ENCODE measurements around the gene ELF4. TPM values are rescaled to one million over a fixed set of nuclear protein-coding genes. Genes with fewer than 3 reads are reported as not detected.
A peak's percentile ranks its signal among the peaks of the same experiment; 100 is the strongest.

ELF4 gene
- total RNA-seq, 1 donor from 2014 or later = 26.6 TPM

DNA sequence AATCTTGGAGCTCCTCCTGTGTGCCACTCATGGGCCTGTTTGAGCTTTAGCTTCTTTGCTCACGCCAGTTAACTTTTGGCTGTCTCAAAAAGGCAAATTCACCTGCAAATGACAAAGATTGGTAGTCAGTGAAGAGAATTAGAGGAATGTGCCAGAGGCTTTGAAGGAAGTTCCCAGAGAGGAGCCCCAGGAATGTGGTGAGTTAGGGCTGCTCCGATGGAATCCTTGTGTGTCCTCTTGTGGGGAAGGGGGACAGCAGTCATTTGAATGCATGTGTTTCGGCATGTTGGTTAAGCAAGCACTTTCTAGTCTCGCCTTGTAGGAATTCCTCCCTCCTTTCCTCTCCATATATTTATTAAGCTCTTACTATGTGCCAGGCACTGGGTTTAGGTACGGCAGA is 62.9 kb downstream of the ELF4 start:
- Mint-ChIP-seq H3K27ac (no peak overlapping the region), H3K36me3 (ENCODE audit: low read depth) (peaks cover 3% of the 10 kb centered on the region), H3K9me3 (no peaks in the 10 kb centered on the region), H3K4me1 (ENCODE audit: low read depth) (no peaks in the 10 kb centered on the region), H3K4me3 (no peak overlapping the region), H3K27me3 (ENCODE audit: insufficient read depth) (no peaks in the 10 kb centered on the region)
- intact Hi-C loops (cut with micrococcal nuclease) = no loop called here
- DNase-seq (ENCODE audit: low spot score) = no peak

DNA sequence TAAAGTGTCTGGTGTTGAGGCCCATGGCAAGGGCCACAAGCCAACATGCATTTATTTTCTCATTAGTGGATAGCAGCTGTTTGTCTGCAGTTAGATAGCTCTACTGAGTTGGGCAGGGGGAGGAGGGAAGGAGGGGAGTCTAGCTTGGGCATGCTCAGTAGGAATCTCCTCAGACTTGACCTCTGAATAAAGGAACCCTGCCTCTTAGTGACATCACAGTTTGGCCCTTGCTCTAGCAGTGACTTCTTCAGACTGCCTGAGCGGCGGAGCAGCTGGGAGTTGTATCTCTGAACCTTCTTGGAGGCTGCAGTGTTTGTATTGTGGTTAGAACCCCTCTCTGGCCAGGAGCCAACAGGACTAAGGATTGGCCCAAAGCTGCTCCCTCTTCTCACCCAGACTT is 70.5 kb downstream of the ELF4 start:
- no peak for DNase-seq (ENCODE audit: low spot score)
- H3K27ac Mint-ChIP-seq = no peak overlapping the region
- H3K36me3 Mint-ChIP-seq (ENCODE audit: low read depth) = no peaks in the 10 kb centered on the region
- no peaks in the 10 kb centered on the region for H3K27me3 Mint-ChIP-seq (ENCODE audit: insufficient read depth)
- intact Hi-C loops (cut with micrococcal nuclease) = no loop called here
- no peaks in the 10 kb centered on the region for H3K4me1 Mint-ChIP-seq (ENCODE audit: low read depth)
- no peak overlapping the region for H3K4me3 Mint-ChIP-seq
- H3K9me3 Mint-ChIP-seq = no peaks in the 10 kb centered on the region

DNA sequence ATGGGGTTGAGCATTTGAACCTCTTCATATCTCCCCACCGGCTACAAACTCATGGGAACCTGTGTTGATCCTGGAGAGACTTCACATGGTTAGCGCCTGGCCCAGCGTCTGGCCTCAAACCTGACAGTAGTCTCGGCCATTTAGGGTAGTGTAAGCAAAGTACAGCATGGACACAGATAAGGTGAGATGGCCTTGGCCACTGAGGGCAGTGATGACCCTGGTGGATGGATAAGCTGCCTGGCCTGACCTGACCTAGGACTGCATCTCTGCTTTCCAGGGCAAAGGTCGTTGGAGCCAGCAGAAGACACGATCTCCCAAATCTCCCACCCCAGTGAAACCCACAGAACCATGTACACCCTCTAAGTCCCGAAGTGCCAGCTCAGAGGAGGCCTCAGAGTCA is 76.1 kb downstream of the ELF4 start:
- Mint-ChIP-seq H3K4me3 (no peak overlapping the region), H3K27ac (no peak overlapping the region), H3K4me1 (ENCODE audit: low read depth) (no peaks in the 10 kb centered on the region), H3K9me3 (no peaks in the 10 kb centered on the region), H3K27me3 (ENCODE audit: insufficient read depth) (no peaks in the 10 kb centered on the region), H3K36me3 (ENCODE audit: low read depth) (peaks cover 3% of the 10 kb centered on the region)
- intact Hi-C loops (cut with micrococcal nuclease) = no loop called here
- DNase-seq (ENCODE audit: low spot score) = no peak

- Mint-ChIP-seq H3K27ac (no peak overlapping the region), H3K27me3 (ENCODE audit: insufficient read depth) (no peaks in the 10 kb centered on the region), H3K4me3 (no peak overlapping the region), H3K9me3 (no peaks in the 10 kb centered on the region), H3K4me1 (ENCODE audit: low read depth) (peaks cover 4% of the 10 kb centered on the region), H3K36me3 (ENCODE audit: low read depth) (peaks cover 5% of the 10 kb centered on the region)
- intact Hi-C loops (cut with micrococcal nuclease) = no loop called here
- no peak for DNase-seq (ENCODE audit: low spot score)
Observed at GRCh38 chrX:130032552-130032951, 77.7 kb downstream of the ELF4 start.

DNA sequence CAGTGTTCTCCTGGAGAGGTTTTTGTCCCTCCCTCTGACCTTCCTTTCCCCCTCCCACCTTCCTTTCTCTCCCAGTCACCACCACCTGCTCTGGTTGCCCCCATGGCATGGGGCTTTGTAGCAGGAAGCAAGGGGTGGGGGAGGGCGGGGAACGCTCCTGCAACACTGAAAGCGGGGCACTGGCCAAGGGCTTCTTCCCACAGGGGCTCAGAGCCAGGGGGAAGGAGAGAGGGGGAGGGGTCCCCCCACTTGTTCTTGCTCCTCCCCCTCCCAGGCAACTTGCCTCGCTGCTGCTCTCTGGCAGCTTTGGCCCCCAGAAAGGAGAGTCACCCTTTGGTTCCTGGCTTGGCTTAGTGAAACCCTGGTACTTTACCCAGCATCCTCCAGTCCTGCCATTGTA is 79.5 kb downstream of the ELF4 start:
- Mint-ChIP-seq H3K9me3 (no peaks in the 10 kb centered on the region), H3K4me3 (no peak overlapping the region), H3K4me1 (ENCODE audit: low read depth) (peaks cover 4% of the 10 kb centered on the region), H3K27ac (no peak overlapping the region), H3K27me3 (ENCODE audit: insufficient read depth) (no peaks in the 10 kb centered on the region), H3K36me3 (ENCODE audit: low read depth) (peaks cover 7% of the 10 kb centered on the region)
- intact Hi-C loops (cut with micrococcal nuclease) = no loop called here
- DNase-seq (ENCODE audit: low spot score) = no peak

- Mint-ChIP-seq H3K4me3 (no peak overlapping the region), H3K36me3 (ENCODE audit: low read depth) (peaks cover 17% of the 10 kb centered on the region), H3K27ac (peak overlapping the region; percentile 18), H3K9me3 (no peaks in the 10 kb centered on the region), H3K27me3 (ENCODE audit: insufficient read depth) (no peaks in the 10 kb centered on the region), H3K4me1 (ENCODE audit: low read depth) (peaks cover 14% of the 10 kb centered on the region)
- peak; percentile 1 for DNase-seq (ENCODE audit: low spot score)
- intact Hi-C loops (cut with micrococcal nuclease) = loop anchor here (1.0 kb wide), 3 partner anchors 46 to 421 kb away; partner anchors contain the start of gene BCORL1
Observed at GRCh38 chrX:130028196-130028595, 82.1 kb downstream of the ELF4 start.

DNA sequence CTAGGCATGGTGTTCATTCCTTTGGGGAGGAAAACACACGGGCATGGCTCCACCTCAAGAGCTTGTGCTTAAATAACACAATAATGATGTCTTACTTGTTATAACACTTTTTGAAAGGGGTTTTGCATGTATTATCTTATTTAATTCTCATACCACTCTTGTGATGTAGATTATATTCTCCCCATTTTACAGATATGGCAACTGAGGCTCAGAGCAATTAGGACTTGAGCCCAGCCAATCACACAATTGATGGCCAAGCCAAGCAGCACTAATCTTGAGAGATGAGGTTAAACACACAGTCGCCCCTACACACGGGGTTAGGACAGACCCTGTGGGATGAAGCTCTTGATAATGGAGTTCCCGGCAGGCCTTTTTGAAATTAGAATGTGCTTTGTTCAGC is 82.7 kb downstream of the ELF4 start:
- Mint-ChIP-seq H3K27me3 (ENCODE audit: insufficient read depth) (no peaks in the 10 kb centered on the region), H3K4me1 (ENCODE audit: low read depth) (peaks cover 14% of the 10 kb centered on the region), H3K27ac (no peak overlapping the region), H3K36me3 (ENCODE audit: low read depth) (peaks cover 20% of the 10 kb centered on the region), H3K4me3 (no peak overlapping the region), H3K9me3 (no peaks in the 10 kb centered on the region)
- no peak for DNase-seq (ENCODE audit: low spot score)
- intact Hi-C loops (cut with micrococcal nuclease) = no loop called here

- no peaks in the 10 kb centered on the region for H3K9me3 Mint-ChIP-seq
- intact Hi-C loops (cut with micrococcal nuclease) = no loop called here
- DNase-seq (ENCODE audit: low spot score) = no peak
- H3K27me3 Mint-ChIP-seq (ENCODE audit: insufficient read depth) = no peaks in the 10 kb centered on the region
- peaks cover 14% of the 10 kb centered on the region for H3K4me1 Mint-ChIP-seq (ENCODE audit: low read depth)
- H3K4me3 Mint-ChIP-seq = no peak overlapping the region
- no peak overlapping the region for H3K27ac Mint-ChIP-seq
- peaks cover 18% of the 10 kb centered on the region for H3K36me3 Mint-ChIP-seq (ENCODE audit: low read depth)
Observed at GRCh38 chrX:130025256-130025655, 85.0 kb downstream of the ELF4 start.

DNA sequence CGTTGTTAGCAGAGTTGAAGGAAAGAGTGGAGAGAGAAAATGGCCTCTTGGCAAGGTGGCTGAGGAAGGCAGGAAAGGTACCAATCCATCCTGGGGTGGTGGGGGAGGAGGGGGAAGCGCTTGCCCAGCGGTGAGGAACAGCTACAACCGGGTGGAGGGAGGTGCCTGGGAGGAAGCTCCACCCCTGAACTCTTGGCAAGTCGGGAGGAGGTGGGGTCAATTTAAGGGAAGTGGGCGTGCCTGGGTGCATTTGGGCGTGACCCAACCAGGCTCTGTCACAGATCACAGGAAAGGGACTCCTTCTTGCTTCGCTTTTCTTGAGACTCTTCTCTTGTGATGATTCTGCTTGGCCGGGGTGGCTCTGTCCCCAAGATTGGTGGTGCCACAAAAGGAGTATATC is 86.2 kb downstream of the ELF4 start:
- peaks cover 18% of the 10 kb centered on the region for H3K36me3 Mint-ChIP-seq (ENCODE audit: low read depth)
- intact Hi-C loops (cut with micrococcal nuclease) = loop anchor here (1.0 kb wide), 3 partner anchors 36 to 420 kb away; no protein-coding TSS in a partner anchor
- peak overlapping the region; percentile 60 for H3K4me3 Mint-ChIP-seq
- H3K4me1 Mint-ChIP-seq (ENCODE audit: low read depth) = peaks cover 14% of the 10 kb centered on the region
- H3K9me3 Mint-ChIP-seq = no peaks in the 10 kb centered on the region
- H3K27me3 Mint-ChIP-seq (ENCODE audit: insufficient read depth) = no peaks in the 10 kb centered on the region
- H3K27ac Mint-ChIP-seq = peak overlapping the region; percentile 44
- DNase-seq (ENCODE audit: low spot score) = peak; percentile 78

- peaks cover 10% of the 10 kb centered on the region for H3K4me1 Mint-ChIP-seq (ENCODE audit: low read depth)
- no peak for DNase-seq (ENCODE audit: low spot score)
- no peaks in the 10 kb centered on the region for H3K9me3 Mint-ChIP-seq
- no peaks in the 10 kb centered on the region for H3K27me3 Mint-ChIP-seq (ENCODE audit: insufficient read depth)
- intact Hi-C loops (cut with micrococcal nuclease) = no loop called here
- H3K27ac Mint-ChIP-seq = no peak overlapping the region
- peaks cover 14% of the 10 kb centered on the region for H3K36me3 Mint-ChIP-seq (ENCODE audit: low read depth)
- no peak overlapping the region for H3K4me3 Mint-ChIP-seq
Observed at GRCh38 chrX:130020661-130021324, 89.5 kb downstream of the ELF4 start.

DNA sequence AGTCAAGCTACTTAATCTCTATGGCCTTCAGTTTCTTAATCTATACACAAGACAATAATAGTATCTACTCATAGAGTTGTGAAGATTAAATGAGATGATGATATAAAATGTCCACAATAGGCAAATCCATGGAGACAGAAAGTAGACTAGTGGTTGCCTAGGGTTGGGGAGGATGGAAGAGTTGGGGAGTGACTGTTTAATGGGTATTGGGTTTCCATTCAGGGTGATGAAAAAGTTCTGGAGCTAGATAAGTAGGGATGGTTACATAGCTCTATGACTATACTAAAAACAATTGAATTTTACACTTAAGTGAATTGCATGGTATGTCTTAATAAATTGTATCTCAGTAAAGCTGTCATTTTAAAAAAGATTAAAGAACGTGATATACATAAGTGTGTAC is 92.2 kb downstream of the ELF4 start:
- Mint-ChIP-seq H3K27me3 (ENCODE audit: insufficient read depth) (no peaks in the 10 kb centered on the region), H3K36me3 (ENCODE audit: low read depth) (peaks cover 4% of the 10 kb centered on the region), H3K4me1 (ENCODE audit: low read depth) (no peaks in the 10 kb centered on the region), H3K4me3 (no peak overlapping the region), H3K9me3 (no peaks in the 10 kb centered on the region), H3K27ac (no peak overlapping the region)
- no peak for DNase-seq (ENCODE audit: low spot score)
- intact Hi-C loops (cut with micrococcal nuclease) = no loop called here

- H3K27me3 Mint-ChIP-seq (ENCODE audit: insufficient read depth) = no peaks in the 10 kb centered on the region
- H3K9me3 Mint-ChIP-seq = no peaks in the 10 kb centered on the region
- H3K27ac Mint-ChIP-seq = no peak overlapping the region
- H3K36me3 Mint-ChIP-seq (ENCODE audit: low read depth) = no peaks in the 10 kb centered on the region
- H3K4me1 Mint-ChIP-seq (ENCODE audit: low read depth) = no peaks in the 10 kb centered on the region
- H3K4me3 Mint-ChIP-seq = no peak overlapping the region
- no peak for DNase-seq (ENCODE audit: low spot score)
- intact Hi-C loops (cut with micrococcal nuclease) = no loop called here
Observed at GRCh38 chrX:130015181-130015580, 95.1 kb downstream of the ELF4 start.

Data from activated T-helper 1 cell treated with anti-CD3 and anti-CD28 coated beads, Interleukin-12 subunit alpha, Interleukin-12 subunit beta, Interleukin-2, Interleukin-4 antibody, amounts not matched to agents 30 ng/mL and 10 ng/mL and 1 ng/mL, durations not matched to agents 14 hours and 24 hours and 36 hours (primary cell).